ENCODE measurements around the gene ZNF200.
A peak's percentile ranks its signal among the peaks of the same experiment; 100 is the strongest.

The ZNF200 gene

DNA sequence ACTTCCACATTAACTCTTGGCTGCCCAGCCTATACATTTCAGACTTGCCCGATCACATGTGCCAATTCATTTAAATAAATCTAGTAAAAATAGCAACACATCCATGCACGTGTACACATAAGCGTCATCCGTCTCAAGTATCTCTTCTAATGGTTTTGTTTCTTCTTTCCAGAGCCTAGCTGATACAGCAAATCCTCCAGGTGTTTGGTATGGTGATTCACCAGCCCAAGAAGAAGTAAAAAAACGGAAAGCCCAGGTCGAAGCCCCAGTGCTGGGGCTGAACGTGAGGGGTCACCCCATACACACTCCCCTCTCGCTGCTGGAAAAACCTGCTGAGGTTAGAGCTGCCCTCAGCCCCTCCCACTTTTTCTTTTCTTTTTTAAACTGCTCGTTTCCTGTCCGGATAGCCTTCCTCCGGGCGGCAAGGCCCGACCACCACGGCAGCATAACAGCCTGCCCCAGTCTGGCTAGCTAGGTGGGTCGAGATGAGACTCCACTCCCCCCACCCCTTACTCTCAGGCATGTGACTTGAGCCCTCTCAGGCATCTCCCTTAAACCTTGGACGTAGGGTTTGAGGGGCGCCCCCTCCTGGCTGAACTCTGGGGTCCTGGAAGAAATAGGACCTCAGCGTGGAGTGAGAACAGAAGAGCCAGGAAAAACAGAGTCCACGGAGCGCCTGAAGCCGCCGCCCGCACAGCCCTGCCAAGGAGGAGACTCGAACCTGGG, 60.9 kb downstream of the ZNF200 start:
- DNase-seq: peak; percentile 74

Measured in hematopoietic multipotent progenitor cell treated with erythropoietin and hydrocortisone succinate and interleukin-3 and kit ligand, for 6 days (in vitro differentiated cells).